ENCODE data around the gene TULP4.

The TULP4 gene, protein sequence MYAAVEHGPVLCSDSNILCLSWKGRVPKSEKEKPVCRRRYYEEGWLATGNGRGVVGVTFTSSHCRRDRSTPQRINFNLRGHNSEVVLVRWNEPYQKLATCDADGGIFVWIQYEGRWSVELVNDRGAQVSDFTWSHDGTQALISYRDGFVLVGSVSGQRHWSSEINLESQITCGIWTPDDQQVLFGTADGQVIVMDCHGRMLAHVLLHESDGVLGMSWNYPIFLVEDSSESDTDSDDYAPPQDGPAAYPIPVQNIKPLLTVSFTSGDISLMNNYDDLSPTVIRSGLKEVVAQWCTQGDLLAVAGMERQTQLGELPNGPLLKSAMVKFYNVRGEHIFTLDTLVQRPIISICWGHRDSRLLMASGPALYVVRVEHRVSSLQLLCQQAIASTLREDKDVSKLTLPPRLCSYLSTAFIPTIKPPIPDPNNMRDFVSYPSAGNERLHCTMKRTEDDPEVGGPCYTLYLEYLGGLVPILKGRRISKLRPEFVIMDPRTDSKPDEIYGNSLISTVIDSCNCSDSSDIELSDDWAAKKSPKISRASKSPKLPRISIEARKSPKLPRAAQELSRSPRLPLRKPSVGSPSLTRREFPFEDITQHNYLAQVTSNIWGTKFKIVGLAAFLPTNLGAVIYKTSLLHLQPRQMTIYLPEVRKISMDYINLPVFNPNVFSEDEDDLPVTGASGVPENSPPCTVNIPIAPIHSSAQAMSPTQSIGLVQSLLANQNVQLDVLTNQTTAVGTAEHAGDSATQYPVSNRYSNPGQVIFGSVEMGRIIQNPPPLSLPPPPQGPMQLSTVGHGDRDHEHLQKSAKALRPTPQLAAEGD (N-terminal part only)
- 72.8 to 191 (median 130) reads per million in 4 experiments for total RNA-seq

DNA sequence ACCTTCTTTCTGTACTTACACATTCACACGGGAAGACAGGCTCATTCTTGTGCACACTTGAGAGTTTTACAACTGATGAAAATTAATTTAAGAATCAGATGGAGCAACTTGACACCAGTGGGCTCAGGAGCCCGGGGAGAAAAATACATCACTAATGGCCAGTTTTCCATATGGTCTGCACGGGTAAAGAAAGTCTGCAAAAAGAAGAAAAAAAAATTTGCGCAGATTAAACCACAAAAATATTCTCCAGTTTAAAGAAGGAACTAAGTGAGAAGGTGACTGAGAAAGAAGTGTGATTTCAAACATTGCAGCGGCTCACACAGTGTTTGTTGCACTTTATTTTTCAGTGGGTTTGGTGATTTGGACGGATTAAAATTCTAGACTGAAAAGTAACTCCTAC lies at the start of gene TULP4:
Gene TULP4, plus strand, starts transcription at position 301 of the 400 bp plus-strand sequence. CDS start 1,552 bp downstream, outside the sequence.
- no peak for DNase-seq

DNA sequence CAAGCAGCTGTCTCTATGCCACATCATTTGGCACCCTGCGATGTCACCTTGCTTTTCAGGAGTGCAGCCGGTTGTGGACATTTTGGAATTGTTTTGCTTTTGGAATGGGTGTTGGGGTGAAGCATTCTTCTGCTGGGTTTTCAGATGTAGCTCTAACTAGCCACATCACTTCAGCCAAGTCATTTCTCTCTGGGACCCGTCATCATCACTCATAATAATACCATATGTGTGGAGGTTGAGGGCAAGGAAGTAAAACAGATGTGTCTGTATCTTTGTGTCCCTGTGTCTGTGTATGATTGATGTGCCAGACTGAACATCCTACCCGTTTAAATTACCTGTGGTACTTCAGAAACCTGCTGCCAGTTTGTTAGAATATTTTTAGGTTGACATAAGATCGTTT lies 49.5 kb upstream of the TULP4 start:
- DNase-seq: no peak

DNA sequence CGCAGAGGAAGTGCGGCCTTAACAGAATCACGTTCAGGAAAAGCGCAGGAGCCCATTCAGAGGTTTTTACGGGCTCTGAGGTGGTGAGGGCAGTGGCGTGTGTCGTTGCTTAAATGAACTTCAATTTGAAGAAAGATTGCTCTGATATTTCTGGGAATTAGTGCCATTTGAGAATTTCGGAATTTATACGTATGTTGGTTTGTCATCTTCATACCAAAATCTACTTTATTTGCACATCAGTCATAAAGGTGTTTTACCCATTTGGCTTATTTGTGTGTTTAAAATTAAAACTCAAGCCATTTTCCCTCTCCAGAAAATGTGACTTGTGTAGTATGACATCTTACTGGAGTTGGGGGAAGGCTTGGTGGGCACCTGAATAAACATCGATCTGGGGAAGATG lies 48.1 kb upstream of the TULP4 start:
- DNase-seq: no peak

DNA sequence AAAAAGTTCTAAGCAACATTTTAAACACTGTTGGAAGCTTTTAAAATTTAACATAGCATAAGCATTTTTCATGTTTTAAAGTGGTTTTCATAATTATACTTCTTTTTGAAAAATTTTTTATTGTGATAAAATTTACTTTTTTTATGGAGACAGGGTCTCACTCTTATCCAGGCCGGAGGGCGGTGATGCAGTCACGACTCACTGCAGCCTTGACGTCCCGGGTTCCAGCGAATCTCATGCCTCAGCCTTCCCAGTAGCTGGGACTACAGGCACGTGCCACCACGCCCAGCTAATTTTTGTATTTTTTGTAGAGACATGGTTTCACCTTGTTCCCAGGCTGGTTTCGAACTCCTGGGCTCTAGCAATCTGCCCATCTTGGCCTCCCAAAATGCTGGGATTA lies 46.1 kb upstream of the TULP4 start:
- DNase-seq: no peak

DNA sequence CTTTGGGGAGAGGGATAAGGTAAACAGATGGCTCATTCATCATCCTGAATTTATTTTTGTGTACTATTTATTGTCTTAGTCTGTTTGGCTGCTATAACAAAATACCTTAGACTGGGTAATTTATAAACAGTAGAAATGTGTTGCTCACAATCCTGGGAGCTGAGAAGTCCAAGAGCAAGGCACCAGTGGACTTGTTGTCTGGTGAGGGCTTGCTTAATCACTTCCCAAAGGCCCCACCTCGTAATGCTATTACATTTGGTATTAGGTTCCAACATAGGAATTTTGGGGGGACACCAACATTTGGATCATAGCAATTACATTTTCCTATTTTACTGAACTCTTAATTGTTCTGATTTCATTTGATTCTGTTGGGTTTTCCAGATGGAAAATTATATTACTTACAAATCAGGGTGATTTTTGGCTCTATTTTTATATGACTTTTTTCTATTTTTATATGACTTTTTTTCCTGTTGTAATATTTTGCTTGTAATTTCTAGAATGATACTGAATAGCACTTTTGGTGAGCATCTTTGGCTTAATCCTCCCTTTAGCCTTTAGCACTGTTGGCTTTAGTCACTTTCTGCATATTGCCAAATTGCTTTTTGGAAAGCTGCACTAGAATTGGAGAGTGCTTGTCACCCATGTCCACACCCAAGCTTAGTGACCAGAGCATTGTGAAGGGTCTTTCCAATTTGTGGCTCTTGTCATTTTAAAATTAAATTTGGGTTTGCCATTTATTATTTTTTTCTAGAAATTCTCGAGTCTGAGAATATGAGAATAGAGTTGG lies 43.7 kb upstream of the TULP4 start:
- no peak for DNase-seq

DNA sequence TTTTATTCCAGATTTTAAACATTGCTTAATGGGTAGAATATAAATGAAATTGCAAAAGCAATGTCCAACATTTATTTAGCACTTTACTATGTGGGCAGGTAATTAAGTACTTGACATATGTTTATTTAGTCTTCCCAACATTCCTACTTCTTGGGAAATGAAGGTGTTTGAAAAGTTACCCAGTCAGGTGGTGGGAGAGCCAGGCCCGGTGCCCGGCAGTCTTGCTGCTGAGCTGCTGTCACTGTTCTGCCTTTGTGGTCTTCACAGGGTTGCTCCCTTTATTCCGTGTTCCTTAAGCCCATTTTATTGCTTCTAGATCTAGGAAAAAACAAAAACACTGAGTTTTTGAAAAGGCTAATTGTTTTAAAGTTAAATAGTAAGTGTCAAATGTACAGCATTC lies 42.6 kb upstream of the TULP4 start:
- DNase-seq: no peak

DNA sequence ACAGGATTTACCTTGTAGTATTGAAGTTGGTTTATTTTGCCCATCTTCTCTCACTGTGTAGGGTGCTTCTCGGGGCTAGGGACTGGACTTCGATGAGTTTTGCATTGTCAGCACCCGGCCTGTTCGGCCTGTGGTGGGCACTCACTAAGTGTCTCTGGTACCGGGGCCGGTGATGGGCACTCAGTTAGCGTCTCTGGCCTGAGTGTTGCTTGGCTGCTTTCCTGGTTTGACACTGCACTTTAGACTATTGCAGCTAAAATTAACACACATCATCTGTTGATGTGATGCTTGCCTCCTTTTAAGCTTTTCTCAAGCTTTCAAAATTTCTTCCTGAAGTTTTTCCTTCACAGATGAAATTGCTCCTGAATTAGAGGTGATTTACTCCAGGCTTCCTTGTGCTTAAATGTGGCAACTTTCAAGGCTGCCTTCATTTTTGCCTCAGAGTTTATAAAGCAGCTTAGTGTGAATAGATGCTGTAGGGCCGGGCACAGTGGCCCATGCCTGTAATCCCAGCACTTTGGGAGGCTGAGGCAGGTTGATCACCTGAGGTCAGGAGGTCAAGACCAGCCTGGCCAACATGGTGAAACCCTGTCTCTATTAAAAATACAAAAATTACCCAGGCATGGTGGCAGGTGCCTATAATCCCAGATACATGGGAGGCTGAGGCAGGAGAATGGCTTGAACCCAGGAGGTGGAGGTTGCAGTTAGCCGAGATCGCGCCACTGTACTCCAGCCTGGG lies 41.7 kb upstream of the TULP4 start:
- DNase-seq: no peak

DNA sequence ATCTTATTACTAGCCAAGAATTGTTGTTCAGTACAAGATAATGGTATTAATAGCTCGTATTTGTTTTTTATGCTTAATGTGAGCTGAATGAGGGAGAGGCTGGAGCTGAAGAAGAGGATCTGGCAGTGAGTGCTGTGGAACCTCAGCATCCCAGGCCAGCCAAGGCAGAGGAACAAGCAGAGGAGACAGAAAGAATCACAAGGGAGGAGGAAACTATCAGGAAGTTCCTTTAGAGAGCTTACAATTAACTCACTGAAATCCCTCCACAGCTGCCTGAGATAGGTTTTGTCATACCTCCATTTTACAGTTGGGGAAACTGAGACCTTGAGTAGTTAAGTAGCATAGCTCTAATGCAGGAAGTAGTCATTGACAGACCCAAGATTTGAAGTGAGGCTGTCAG lies 39.9 kb upstream of the TULP4 start:
- no peak for DNase-seq

DNA sequence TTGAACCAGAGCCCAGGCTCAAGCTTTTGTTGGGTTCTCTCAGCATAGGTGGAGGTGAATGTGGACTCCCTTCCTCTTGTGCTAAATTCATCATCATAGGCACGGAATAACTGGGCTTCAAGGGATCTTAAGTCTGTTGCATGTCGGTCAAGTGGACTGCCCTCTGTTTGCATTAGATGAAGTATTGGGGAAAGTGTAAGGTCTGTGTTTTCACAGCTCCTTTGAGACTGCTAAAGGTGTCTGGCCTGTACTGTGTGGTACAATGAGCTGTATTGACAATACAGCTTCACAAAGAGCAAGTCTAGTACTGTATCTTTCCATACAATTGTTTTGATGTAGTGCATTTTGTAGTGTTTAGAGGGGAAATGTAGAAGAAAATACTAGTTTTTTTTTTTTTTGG lies 34.3 kb upstream of the TULP4 start:
- DNase-seq: no peak

DNA sequence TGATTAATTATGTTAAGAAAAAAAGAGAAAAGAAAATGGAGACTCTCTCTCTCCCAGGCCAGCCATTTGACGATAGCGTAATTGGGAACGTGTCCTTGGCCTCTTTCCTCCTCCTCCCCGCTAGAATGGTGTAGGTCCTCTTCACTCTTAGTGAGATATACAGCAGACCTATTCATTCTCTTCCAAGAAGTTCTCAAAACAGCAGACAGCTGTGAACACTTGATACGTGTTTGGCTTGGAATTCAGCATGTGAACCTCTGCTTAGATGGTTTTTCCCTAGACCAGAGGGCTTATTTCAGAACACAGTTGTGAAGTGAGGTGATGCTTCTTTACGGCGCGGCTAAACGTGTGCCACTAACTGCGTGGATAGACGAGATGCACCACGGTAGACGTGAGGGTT lies 32.6 kb upstream of the TULP4 start:
- DNase-seq: no peak

DNA sequence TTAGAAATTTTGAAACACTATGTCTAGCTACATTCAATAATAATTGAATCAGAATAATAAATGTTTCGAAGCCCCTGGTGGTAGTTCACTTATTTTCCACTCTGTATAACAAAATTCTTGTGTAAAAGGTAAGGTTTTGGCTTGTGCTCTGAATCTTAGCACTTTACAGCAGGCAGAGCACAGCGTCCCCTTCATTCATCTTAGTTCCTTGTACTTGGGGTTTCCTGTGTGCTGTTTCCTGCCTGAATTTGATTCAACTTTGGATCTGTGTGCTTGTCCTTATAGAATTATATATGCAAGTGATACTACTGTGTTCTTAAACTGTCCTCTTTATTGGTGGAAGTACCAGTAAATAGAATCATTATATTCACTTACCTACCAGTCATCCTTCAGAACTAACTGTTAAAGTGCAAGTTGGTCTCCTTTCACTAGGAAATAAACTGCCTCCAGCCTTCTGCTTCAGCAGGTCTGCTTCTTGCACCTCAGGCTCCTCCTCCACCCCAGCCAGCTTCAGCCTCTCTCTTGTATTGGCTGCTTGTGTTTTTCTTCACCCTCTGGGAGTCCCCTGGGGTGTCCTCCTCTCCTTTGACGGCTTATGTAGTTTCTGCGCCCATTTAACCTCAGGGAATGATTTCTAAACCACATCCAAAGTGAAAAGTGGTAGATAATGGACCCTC lies 28.8 kb upstream of the TULP4 start:
- DNase-seq: no peak

DNA sequence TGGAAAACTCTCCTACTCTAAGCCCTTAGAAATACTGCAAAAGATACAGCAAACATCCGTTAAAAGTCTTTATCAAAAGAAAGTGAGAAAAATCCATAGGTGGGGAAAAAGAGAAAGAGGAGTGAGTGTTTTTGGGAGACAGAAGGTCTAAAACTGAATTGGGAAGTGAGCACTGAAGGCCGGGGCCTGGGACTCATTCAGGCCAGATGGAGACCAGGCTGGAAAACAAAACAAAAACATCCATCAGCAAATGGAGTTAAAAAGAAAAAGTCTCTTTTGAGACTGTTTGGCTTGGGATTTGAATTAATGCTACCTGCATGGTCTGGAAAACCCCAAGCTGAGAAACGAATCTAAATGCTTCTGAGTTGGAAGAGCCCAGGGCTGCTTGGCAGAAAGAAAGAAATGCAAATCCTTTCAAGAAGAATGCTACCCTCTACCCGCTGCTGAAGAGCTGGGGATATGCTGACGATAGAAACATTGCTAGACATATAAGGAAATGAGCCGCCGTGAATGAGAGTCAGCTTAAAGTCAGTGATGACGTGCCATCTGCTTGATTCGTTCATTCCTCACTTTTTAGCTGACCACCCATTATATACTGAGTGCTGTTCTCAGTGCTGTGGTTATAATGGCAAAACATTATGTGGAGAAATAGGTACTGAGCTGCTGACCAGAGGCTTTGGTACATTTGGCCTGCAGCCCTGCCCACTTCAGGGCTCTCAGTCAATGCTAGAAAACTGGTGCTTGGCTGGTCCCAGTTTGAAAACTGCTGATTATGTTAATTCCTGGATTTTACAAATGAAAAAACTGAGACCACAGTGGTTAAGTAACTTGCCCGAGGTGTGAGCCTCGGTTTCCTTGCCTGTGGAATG lies 28.0 kb upstream of the TULP4 start:
- DNase-seq: no peak

DNA sequence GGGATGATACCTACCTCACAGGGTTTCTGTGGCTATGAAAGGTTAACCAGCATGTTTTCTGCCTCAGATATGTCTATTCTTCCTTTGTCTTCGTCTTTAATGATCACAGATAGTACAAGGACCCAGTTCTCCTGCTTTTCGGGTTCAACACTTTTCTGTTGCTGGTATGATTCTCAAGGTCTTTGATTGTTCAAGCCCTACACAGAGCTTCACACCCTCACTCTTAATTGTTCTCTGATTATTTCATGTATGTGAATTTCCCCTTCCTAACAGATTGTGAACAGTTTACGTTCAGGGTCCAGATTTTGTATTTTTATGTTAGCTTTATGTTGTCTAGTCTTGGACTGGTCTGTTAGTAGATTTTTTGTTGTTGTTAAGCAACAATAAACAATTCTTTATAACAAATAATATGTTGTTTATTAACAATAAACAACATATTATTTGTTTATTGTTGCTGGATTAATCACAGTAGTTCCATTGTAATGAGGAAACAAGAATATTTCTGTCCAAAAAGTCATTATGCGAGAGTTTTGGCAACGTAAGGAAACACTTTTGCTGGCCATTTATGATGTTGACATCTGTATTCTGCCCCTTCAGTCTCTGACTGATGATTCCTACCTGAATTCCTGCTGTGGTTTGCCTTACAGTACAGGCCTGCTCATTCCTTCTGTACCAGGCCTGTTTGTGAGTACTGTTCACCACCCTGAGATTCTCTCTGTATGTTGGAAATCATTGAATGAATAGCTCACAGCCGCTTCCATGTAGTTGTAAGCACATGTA lies 27.2 kb upstream of the TULP4 start:
- DNase-seq: no peak

DNA sequence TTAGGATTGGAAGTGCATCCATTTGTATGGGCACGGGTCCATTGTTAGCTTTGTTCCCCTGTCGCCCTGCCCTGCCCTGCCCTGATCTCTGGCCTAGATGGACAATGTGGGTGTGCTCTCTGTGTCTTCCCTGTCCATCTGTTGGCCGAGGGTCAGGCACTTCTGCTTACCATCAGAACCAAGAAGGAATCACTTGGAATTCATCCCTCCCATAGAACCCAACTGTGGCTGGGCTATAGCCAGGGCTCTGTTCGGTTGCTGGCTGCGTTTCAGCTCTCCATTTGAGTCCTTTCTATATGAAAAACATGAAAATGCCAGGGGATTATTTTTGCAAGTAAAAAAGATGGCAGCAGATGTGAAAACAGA lies 26.6 kb upstream of the TULP4 start:
- DNase-seq: no peak

DNA sequence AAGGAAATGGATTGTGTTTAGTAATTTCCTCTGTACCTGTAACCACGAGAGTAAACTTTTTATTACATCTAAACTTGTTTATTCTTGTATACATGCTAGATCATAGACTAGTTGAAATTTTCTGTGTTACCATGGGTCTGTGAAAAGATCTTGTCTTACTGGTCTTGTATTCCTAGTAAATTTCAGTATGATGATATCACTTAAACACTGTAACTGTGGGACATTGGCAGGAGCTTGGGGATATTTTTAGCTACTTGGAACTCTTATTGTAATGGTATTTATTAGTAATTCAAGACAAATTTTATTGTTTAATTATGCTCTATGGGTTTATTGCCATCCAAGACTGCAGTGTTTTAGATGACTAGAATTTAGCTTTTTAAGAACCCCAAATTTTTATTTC lies 25.9 kb upstream of the TULP4 start:
- no peak for DNase-seq

DNA sequence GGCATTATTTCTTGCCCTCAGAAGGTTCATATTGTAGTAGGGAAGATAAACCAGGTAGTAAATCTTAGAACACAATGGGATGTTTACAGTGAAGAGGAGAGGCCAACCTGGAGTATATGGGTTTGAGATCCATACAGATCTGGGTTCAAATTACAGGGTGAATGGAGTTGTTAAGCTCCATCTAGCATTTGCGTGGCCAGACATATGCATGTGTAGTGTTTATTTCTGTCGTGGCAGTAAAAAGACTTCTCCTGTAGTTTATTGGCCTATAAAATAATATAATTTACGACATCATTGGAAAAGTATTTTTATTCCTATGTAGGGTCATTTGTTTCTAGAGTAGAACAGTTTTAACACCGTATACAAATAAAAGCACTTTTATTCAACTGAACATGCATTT lies 25.2 kb upstream of the TULP4 start:
- no peak for DNase-seq

DNA sequence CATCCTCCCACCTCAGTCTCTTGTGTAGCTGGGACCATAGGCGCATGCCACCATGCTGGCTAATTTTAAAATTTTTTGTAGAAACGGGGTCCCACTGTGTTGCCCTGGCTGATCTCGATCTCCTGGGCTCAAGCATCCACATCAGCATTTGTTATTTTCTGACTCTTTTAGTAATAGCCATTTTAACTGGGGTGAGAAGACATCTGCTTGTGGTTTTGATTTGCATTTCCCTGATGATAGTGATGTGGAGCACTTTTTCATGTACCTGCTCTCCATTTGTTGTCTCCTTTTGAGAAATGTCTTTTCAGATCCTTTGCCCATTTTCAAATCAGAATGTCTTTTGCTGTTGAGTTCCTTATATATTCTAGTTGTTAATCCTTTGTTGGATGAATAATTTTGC lies 22.2 kb upstream of the TULP4 start:
- no peak for DNase-seq

DNA sequence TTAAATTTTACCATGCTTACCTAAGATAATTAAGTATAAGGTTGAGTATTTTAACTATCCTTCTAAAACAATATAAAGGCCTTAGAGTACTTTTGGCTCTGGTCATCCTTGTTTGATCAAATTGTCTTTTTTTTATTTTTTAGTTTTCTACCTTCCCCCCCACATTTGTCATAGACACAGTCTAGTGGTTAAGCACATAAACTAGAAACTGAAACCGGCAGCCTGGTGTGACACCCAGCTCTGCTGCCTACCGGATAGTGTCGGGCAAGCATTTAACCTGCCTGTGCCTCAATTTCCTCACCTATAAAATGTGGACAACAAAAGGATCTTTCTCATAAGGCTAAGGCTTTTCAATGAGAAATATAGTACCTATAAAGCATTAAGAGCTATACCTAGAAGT lies 21.6 kb upstream of the TULP4 start:
- no peak for DNase-seq

DNA sequence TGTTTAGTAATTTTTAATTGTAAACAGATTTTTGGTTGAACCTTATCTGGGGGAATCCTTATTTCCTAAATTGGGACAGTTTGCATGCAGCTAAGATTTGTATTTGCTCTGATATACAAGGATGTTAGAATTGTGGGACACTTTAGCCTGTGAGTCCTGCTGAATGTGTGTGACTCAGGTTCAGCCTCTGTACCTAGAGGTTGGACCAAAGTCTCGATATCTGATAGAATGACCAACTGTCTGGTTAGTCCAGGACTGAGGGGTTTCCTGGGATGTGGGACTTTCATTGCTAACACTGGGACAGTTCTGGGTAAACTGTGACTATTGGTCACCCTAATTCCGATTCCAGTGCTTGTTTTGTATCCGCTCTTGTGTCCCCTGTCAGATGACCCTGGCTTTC lies 20.2 kb upstream of the TULP4 start:
- DNase-seq: no peak

DNA sequence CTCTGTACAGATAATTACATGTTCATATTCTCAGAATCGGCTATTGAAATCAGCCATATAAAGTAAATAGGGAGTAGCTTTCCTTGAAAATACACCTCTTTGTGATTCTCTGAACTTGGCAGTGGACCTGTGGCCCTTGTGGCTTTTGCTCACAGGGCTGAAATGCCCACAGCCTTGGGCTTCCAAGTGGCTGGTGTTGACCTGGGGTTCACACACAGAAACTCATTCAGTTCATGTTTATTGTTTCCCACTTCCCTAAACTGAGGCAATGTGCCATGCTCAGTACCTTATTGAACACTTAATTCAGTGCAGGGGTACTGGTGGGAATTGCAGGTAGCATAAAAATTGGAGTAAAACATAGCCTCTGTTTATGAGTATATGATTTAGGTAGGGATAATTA lies 19.1 kb upstream of the TULP4 start:
- DNase-seq: no peak

Measured in effector CD8-positive, alpha-beta T cell (primary cell).